GM23338 (cell line): ENCODE results near the gene APOM. TPM values are rescaled to one million over a fixed set of nuclear protein-coding genes. Genes with fewer than 3 reads are reported as not detected.

ENCODE experiments used
- ATAC-seq: fragments of 200-7000 bp; cut with Tn5 transposase; 3 replicates; pipeline ENCODE4 v1.9.1; 2020
- DNase-seq: peaks from one replicate; pipeline ENCODE4 v3.0.0-alpha.2; 2015; ENCODE audit warnings: low spot score
- H2AFZ ChIP-seq: fragments of 200-600 bp; sonication (generic); 2 replicates; pipeline ENCODE4 v1.8.0; 2016; ENCODE audit warnings: antibody characterized with exemption, mild to moderate bottlenecking, moderate library complexity
- H3F3A ChIP-seq: fragments of 200-600 bp; sonication (generic); replicated peaks from 2 replicates; pipeline ENCODE4 v1.8.0; 2017; ENCODE audit warnings: antibody characterized with exemption, mixed run types, low read depth
- H3K27ac ChIP-seq: fragments of 200-600 bp; sonication (generic); 2 replicates; pipeline ENCODE4 v1.6.1; 2016; ENCODE audit warnings: low read depth
- H3K27me3 ChIP-seq: fragments of 200-600 bp; sonication (generic); 2 replicates; pipeline ENCODE4 v1.8.0; 2016; ENCODE audit warnings: mild to moderate bottlenecking, mixed run types, moderate library complexity; ENCODE audit not compliant: insufficient read depth
- H3K36me3 ChIP-seq: fragments of 200-600 bp; sonication (generic); 2 replicates; pipeline ENCODE4 v1.8.0; 2016; ENCODE audit warnings: mild to moderate bottlenecking; ENCODE audit not compliant: insufficient read depth
- H3K4me1 ChIP-seq: fragments of 200-600 bp; sonication (generic); 2 replicates; pipeline ENCODE4 v1.8.0; 2016; ENCODE audit warnings: mild to moderate bottlenecking, moderate library complexity; ENCODE audit not compliant: insufficient read depth
- H3K4me2 ChIP-seq: fragments of 200-600 bp; sonication (generic); 2 replicates; pipeline ENCODE4 v1.7.1; 2017; ENCODE audit warnings: mixed run types
- H3K4me3 ChIP-seq: fragments of 200-600 bp; sonication (generic); 2 replicates; pipeline ENCODE4 v1.6.1; 2016; ENCODE audit warnings: mixed run types
- H3K79me2 ChIP-seq: fragments of 200-600 bp; sonication (generic); replicated peaks from 2 replicates; pipeline ENCODE4 v1.8.0; 2017; ENCODE audit warnings: mild to moderate bottlenecking; ENCODE audit not compliant: insufficient read depth
- H3K9me2 ChIP-seq: fragments of 200-600 bp; sonication (generic); 2 replicates; pipeline ENCODE4 v1.8.0; 2017; ENCODE audit not compliant: insufficient read depth
- H4K20me1 ChIP-seq: fragments of 200-600 bp; sonication (generic); replicated peaks from 2 replicates; pipeline ENCODE4 v1.8.0; 2017; ENCODE audit warnings: mild to moderate bottlenecking; ENCODE audit not compliant: insufficient read depth
- H3K27ac Mint-ChIP-seq: 2 replicates; pipeline ENCODE4 v1.8.0; 2020; ENCODE audit warnings: inconsistent platforms, mild to moderate bottlenecking, moderate library complexity, mixed read lengths
- H3K27me3 Mint-ChIP-seq: 3 replicates; pipeline ENCODE4 v1.8.0; 2022; ENCODE audit warnings: low read depth, mild to moderate bottlenecking, moderate library complexity, mixed read lengths, inconsistent platforms; ENCODE audit not compliant: insufficient read depth, poor library complexity
- H3K36me3 Mint-ChIP-seq: 3 replicates; pipeline ENCODE4 v1.8.0; 2021; ENCODE audit warnings: low read depth, mild to moderate bottlenecking, inconsistent platforms, moderate library complexity, mixed read lengths
- H3K4me1 Mint-ChIP-seq: 3 replicates; pipeline ENCODE4 v1.8.0; 2020; ENCODE audit warnings: mild to moderate bottlenecking, inconsistent platforms, mixed read lengths
- H3K4me3 Mint-ChIP-seq: 3 replicates; pipeline ENCODE4 v1.8.0; 2021; ENCODE audit warnings: moderate library complexity, mild to moderate bottlenecking, inconsistent platforms, mixed read lengths
- H3K9me3 Mint-ChIP-seq: 3 replicates; pipeline ENCODE4 v1.8.0; 2020; ENCODE audit warnings: moderate library complexity, mild to moderate bottlenecking, inconsistent platforms, mixed read lengths
- CREB1 ChIP-seq: fragments of 250-450 bp; sonication (Bioruptor Pico); IDR thresholded peaks from 2 replicates; pipeline ENCODE4 v1.5.0; 2020; ENCODE audit warnings: low read depth, mild to moderate bottlenecking, moderate library complexity
- CTCF ChIP-seq, 2 experiments: fragments of 200-600 bp in 1 of 2; sonication (generic) in 1 of 2; conservative IDR thresholded peaks; 2 replicates each; pipeline versions ENCODE4 v1.5.1 to v1.6.1; 2016 to 2017; ENCODE audit warnings: antibody characterized with exemption in 2 of 2, low read depth in 2 of 2, mild to moderate bottlenecking in 2 of 2, moderate library complexity in 1 of 2
- EZH2phosphoT487 ChIP-seq: fragments of 200-600 bp; sonication (generic); IDR thresholded peaks from one replicate; pipeline ENCODE4 v1.8.1; 2018; ENCODE audit warnings: antibody characterized with exemption; ENCODE audit not compliant: unreplicated experiment
- JUNB ChIP-seq: IDR thresholded peaks from one replicate; pipeline ENCODE4 v1.6.1; 2016; ENCODE audit warnings: antibody characterized with exemption; ENCODE audit not compliant: unreplicated experiment
- NANOG ChIP-seq: IDR thresholded peaks from 2 replicates; pipeline ENCODE4 v1.6.1; 2016; ENCODE audit warnings: antibody characterized with exemption, borderline replicate concordance
- POLR2AphosphoS5 ChIP-seq: IDR thresholded peaks from 2 replicates; pipeline ENCODE4 v1.6.1; 2016; ENCODE audit warnings: antibody characterized with exemption, low read depth
- REST ChIP-seq: IDR thresholded peaks from one replicate; pipeline ENCODE4 v1.6.1; 2018; ENCODE audit warnings: antibody characterized with exemption; ENCODE audit not compliant: unreplicated experiment
- STAT1 ChIP-seq: IDR thresholded peaks from one replicate; pipeline ENCODE4 v1.6.1; 2016; ENCODE audit warnings: antibody characterized with exemption; ENCODE audit not compliant: unreplicated experiment
- ZNF114 ChIP-seq: fragments of 250-450 bp; sonication (Bioruptor Pico); IDR thresholded peaks from 2 replicates; pipeline ENCODE4 v1.5.0; 2020; ENCODE audit warnings: mild to moderate bottlenecking, moderate library complexity
- ZNF331 ChIP-seq: fragments of 250-450 bp; sonication (Bioruptor Pico); IDR thresholded peaks from 2 replicates; pipeline ENCODE4 v1.5.0; 2020; ENCODE audit warnings: low read depth, mild to moderate bottlenecking, moderate library complexity
- polyA plus RNA-seq: library from polyadenylated mRNA; unstranded; fragments of >200 nt; fragmentation: Nextera tagmentation; extraction: Ambion mirVana; gene quantifications from 2 replicates; pipeline ENCODE4 v1.2.1, GENCODE V29; 2016
- total RNA-seq: library from RNA; depleted of rRNA; stranded (reverse); fragments of >200 nt; shearing (Covaris generic); gene quantifications from 2 replicates; pipeline ENCODE4 v1.2.3, GENCODE V29; 2014
- TF ChIP-seq, protein P1 (sequence below): IDR thresholded peaks from 2 replicates; pipeline ENCODE4 v1.6.1; 2016; ENCODE audit warnings: antibody characterized with exemption

Gene APOM
- total and polyA plus RNA-seq, 2 experiments from 2014 or later: 1.2 to 10.7 TPM

- H3K27me3 Mint-ChIP-seq: peaks cover 6% of the 10 kb centered on the region
- Histone ChIP-seq H2AFZ (no peak overlapping the region), H3K4me1 (no peaks in the 10 kb centered on the region), H3K9me2 (no peaks in the 10 kb centered on the region), H3F3A (peaks cover 55% of the 10 kb centered on the region), H3K27me3 (no peaks in the 10 kb centered on the region), H3K4me3 (no peak overlapping the region), H4K20me1 (peaks cover 25% of the 10 kb centered on the region), H3K79me2 (no peaks in the 10 kb centered on the region), H3K4me2 (no peak overlapping the region), H3K27ac (peak overlapping the region; percentile 80), H3K36me3 (peaks cover 54% of the 10 kb centered on the region)
- no peak for TF ChIP-seq NANOG
- no peak for TF ChIP-seq STAT1
- no peak for TF ChIP-seq ZNF114 (CRISPR knock-in tag)
- no peak for TF ChIP-seq REST
- no peak for TF ChIP-seq CREB1
- no peak for TF ChIP-seq ZNF331
- TF ChIP-seq, protein P1, sequence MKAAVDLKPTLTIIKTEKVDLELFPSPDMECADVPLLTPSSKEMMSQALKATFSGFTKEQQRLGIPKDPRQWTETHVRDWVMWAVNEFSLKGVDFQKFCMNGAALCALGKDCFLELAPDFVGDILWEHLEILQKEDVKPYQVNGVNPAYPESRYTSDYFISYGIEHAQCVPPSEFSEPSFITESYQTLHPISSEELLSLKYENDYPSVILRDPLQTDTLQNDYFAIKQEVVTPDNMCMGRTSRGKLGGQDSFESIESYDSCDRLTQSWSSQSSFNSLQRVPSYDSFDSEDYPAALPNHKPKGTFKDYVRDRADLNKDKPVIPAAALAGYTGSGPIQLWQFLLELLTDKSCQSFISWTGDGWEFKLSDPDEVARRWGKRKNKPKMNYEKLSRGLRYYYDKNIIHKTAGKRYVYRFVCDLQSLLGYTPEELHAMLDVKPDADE: no peak
- TF ChIP-seq JUNB: no peak
- H3K9me3 Mint-ChIP-seq: no peaks in the 10 kb centered on the region
- no peak for ATAC-seq
- H3K4me1 Mint-ChIP-seq: no peaks in the 10 kb centered on the region
- H3K27ac Mint-ChIP-seq: no peak overlapping the region
- DNase-seq: no peak
- H3K4me3 Mint-ChIP-seq: no peak overlapping the region; the same call in 2 of the 3 replicates
- H3K36me3 Mint-ChIP-seq: peaks cover 86% of the 10 kb centered on the region
Measured at GRCh38 chr6:31639043-31639442, 16.7 kb upstream of the APOM start.

DNA sequence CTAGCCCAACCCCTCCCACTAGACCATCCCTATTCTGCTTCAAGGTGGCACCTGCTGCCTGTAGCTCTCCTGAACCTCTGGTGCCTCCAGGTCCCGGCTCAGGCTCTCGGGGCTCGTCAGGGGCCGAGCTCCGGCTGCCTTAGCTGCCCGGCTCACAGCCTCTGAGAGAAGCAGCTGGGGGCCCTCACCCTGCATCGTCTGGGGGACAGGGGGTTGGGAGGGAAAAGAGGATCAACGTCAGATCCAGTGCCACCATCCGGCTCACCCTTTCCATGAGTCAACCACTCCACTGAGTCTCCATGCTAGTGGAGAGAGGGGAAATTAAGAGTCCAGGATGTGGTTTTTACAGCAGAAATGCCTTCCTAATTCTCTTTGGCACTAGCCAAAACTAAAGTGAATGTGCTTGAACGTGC lies 16.2 kb upstream of the APOM start:
- DNase-seq (no peak), ATAC-seq (peak; percentile 30)
- H4K20me1 ChIP-seq: peaks cover 25% of the 10 kb centered on the region
- no peak overlapping the region for H2AFZ ChIP-seq
- no peaks in the 10 kb centered on the region for H3K4me1 ChIP-seq
- H3K27ac ChIP-seq: no peak overlapping the region
- TF ChIP-seq EZH2phosphoT487 (no peak), CTCF (conservative IDR thresholded peaks at IDR 0.05; ENCODE audit: low read depth in 2 of 2) (no peak), ZNF331 (no peak), STAT1 (no peak), NANOG (no peak), POLR2AphosphoS5 (no peak)
- H3K9me2 ChIP-seq: no peaks in the 10 kb centered on the region
- Mint-ChIP-seq H3K27me3 (peaks cover 6% of the 10 kb centered on the region), H3K4me3 (no peak overlapping the region), H3K4me1 (no peaks in the 10 kb centered on the region), H3K27ac (no peak overlapping the region), H3K9me3 (no peaks in the 10 kb centered on the region), H3K36me3 (peaks cover 83% of the 10 kb centered on the region)
- H3K36me3 ChIP-seq: peaks cover 50% of the 10 kb centered on the region
- H3F3A ChIP-seq: peaks cover 51% of the 10 kb centered on the region
- no peaks in the 10 kb centered on the region for H3K79me2 ChIP-seq
- H3K4me2 ChIP-seq: no peak overlapping the region
- no peaks in the 10 kb centered on the region for H3K27me3 ChIP-seq
- H3K4me3 ChIP-seq: no peak overlapping the region
